Mucosa of descending colon (tissue), 3 donors: ENCODE data around the gene ARSB. TPM values are rescaled to one million over a fixed set of nuclear protein-coding genes. Genes with fewer than 3 reads are reported as not detected.

Experiments used
- ATAC-seq: fragments of 200-7000 bp; cut with Tn5 transposase; one replicate; pipeline ENCODE4 v1.9.1; 2020; ENCODE audit warnings: mild to moderate bottlenecking, moderate library complexity
- DNase-seq, 3 donors: peaks; one replicate each; pipeline ENCODE4 v3.0.0-alpha.2; 2020
- H3K36me3 ChIP-seq: fragments of 200-600 bp; one replicate; pipeline ENCODE4 v1.8.0; 2021; ENCODE audit warnings: low read depth, mild to moderate bottlenecking
- H3K4me1 ChIP-seq: fragments of 200-600 bp; one replicate; pipeline ENCODE4 v1.8.0; 2021; ENCODE audit warnings: low read depth, mild to moderate bottlenecking
- H3K4me3 ChIP-seq: fragments of 200-600 bp; one replicate; pipeline ENCODE4 v1.8.0; 2021; ENCODE audit warnings: mild to moderate bottlenecking
- H3K9me3 ChIP-seq: fragments of 200-600 bp; one replicate; pipeline ENCODE4 v1.8.0; 2021; ENCODE audit warnings: mild to moderate bottlenecking
- CTCF ChIP-seq: fragments of 200-600 bp; IDR thresholded peaks from one replicate; pipeline ENCODE4 v1.8.0; 2022; ENCODE audit warnings: antibody characterized with exemption, mild to moderate bottlenecking
- intact Hi-C, 2 donors: fragments of 100-400 bp; cut with DNase I in 1 of 2; cut with micrococcal nuclease in 1 of 2; formaldehyde crosslinking; loops; one replicate each; pipeline versions ENCODE4 v1.11.0 to v1.11.1; 2022; cut with DNase I, micrococcal nuclease
- total RNA-seq, 3 donors: library from RNA; stranded (reverse); fragmentation: NEBNext Ultra II Directional in 2 of 3; extraction: Animal tissue kit (Norgen Biotek cat#: 25700) in 2 of 3; gene quantifications; one replicate each; pipeline versions ENCODE4 v1.2.1 to v1.2.4, GENCODE V29; 2021 to 2023
- donor health status: DM: no; HTN: no; CAD: no; lungs with moderate emphysema.
- donor health status: DM: no; HTN: no; CAD: no.
- donor health status: DM: no; HTN: yes; CAD: no.

The ARSB gene
- total RNA-seq, 3 donors from 2014 or later = 8.1 to 14.4 (median 14.1) TPM

- no peak for TF ChIP-seq CTCF
- no peaks in the 10 kb centered on the region for H3K36me3 ChIP-seq
- H3K4me3 ChIP-seq = no peak overlapping the region
- DNase-seq = no peak
- intact Hi-C loops = no loop called here
- no peak for ATAC-seq
- no peaks in the 10 kb centered on the region for H3K9me3 ChIP-seq
- no peaks in the 10 kb centered on the region for H3K4me1 ChIP-seq
These were observed 154.5 kb downstream of the ARSB start for GRCh38 chr5:78830528-78831046.

- intact Hi-C loops = no loop called here
- no peaks in the 10 kb centered on the region for H3K9me3 ChIP-seq
- no peak for TF ChIP-seq CTCF
- ATAC-seq (no peak), DNase-seq (peak in 2 of 3 donors; percentile 33 to 37)
- H3K4me3 ChIP-seq = no peak overlapping the region
- H3K36me3 ChIP-seq = no peaks in the 10 kb centered on the region
- H3K4me1 ChIP-seq = no peaks in the 10 kb centered on the region
These were observed 155.1 kb downstream of the ARSB start for GRCh38 chr5:78829811-78830527.

- no peaks in the 10 kb centered on the region for H3K9me3 ChIP-seq
- intact Hi-C loops = no loop called here
- no peak overlapping the region for H3K4me3 ChIP-seq
- no peaks in the 10 kb centered on the region for H3K4me1 ChIP-seq
- DNase-seq = no peak
- no peak for ATAC-seq
- no peak for TF ChIP-seq CTCF
- H3K36me3 ChIP-seq = no peaks in the 10 kb centered on the region
These were observed 157.4 kb downstream of the ARSB start for GRCh38 chr5:78827725-78828124.

- Histone ChIP-seq H3K4me1 (no peaks in the 10 kb centered on the region), H3K9me3 (no peaks in the 10 kb centered on the region), H3K4me3 (no peak overlapping the region), H3K36me3 (no peaks in the 10 kb centered on the region)
- DNase-seq (no peak), ATAC-seq (no peak)
- TF ChIP-seq CTCF = no peak
- intact Hi-C loops = no loop called here
These were observed 160.3 kb downstream of the ARSB start for GRCh38 chr5:78824831-78825281.

GRCh38 chr5:78823196-78823595 lies 161.9 kb downstream of the ARSB start:
- Histone ChIP-seq H3K4me3 (no peak overlapping the region), H3K9me3 (no peaks in the 10 kb centered on the region), H3K4me1 (no peaks in the 10 kb centered on the region), H3K36me3 (no peaks in the 10 kb centered on the region)
- no peak for TF ChIP-seq CTCF
- no peak for DNase-seq
- intact Hi-C loops = no loop called here
- ATAC-seq = no peak
